Thoracic aorta (tissue), 2 donors: ENCODE measurements around the gene ZMYND15. TPM values are rescaled to one million over a fixed set of nuclear protein-coding genes. Genes with fewer than 3 reads are reported as not detected.
A peak's percentile ranks its signal among the peaks of the same experiment; 100 is the strongest.

ENCODE experiments used
- ATAC-seq: fragments of 150-250 bp; one replicate; pipeline ENCODE4 v1.8.0; 2017; ENCODE audit warnings: low read depth; ENCODE audit not compliant: insufficient number of reproducible peaks, low FRiP score
- DNase-seq: peaks from one replicate; pipeline ENCODE4 v3.0.0-alpha.2; 2020; ENCODE audit warnings: low spot score
- H3K27ac ChIP-seq, 2 donors: fragments of 200-600 bp; sonication (generic); 1 replicate in 1 of 2; 2 replicates in 1 of 2; pipeline ENCODE4 v1.5.1; 2016; ENCODE audit warnings: mild to moderate bottlenecking in 2 of 2, moderate library complexity in 2 of 2
- H3K27me3 ChIP-seq: fragments of 200-600 bp; sonication (generic); replicated peaks from 2 replicates; pipeline ENCODE4 v1.6.0; 2016; ENCODE audit warnings: mild to moderate bottlenecking; ENCODE audit not compliant: insufficient read depth
- H3K36me3 ChIP-seq: fragments of 200-600 bp; sonication (generic); one replicate; pipeline ENCODE4 v1.5.1; 2016
- H3K4me1 ChIP-seq, 2 donors: fragments of 200-600 bp; sonication (generic); 1 replicate in 1 of 2; 2 replicates in 1 of 2; pipeline versions ENCODE4 v1.5.1 to v1.6.0; 2016; ENCODE audit warnings: low read depth in 2 of 2, mild to moderate bottlenecking in 1 of 2; ENCODE audit not compliant: control insufficient read depth in 1 of 2
- H3K4me3 ChIP-seq: fragments of 200-600 bp; sonication (generic); 2 replicates; pipeline ENCODE4 v1.5.1; 2016; ENCODE audit warnings: mild to moderate bottlenecking
- H3K9me3 ChIP-seq: fragments of 200-600 bp; sonication (generic); 2 replicates; pipeline ENCODE4 v1.5.1; 2016
- CTCF ChIP-seq: fragments of 200-600 bp; sonication (generic); IDR thresholded peaks from one replicate; pipeline ENCODE4 v1.5.1; 2019; ENCODE audit warnings: antibody characterized with exemption
- total RNA-seq, 2 donors: library from RNA; depleted of rRNA; stranded (reverse); fragments of >200 nt; gene quantifications; one replicate each; pipeline versions ENCODE4 v1.1.0 to v1.2.3, GENCODE V29; 2016

The ZMYND15 gene
- total RNA-seq, 2 donors from 2014 or later, result 2.5 to 5.8 TPM

- no peaks in the 10 kb centered on the region for H3K27me3 ChIP-seq
- no peak overlapping the region for H3K27ac ChIP-seq
- no peak for ATAC-seq
- no peaks in the 10 kb centered on the region for H3K4me1 ChIP-seq
- H3K36me3 ChIP-seq, result no peaks in the 10 kb centered on the region
- no peaks in the 10 kb centered on the region for H3K9me3 ChIP-seq
- no peak for TF ChIP-seq CTCF
- no peak for DNase-seq
- H3K4me3 ChIP-seq, result no peak overlapping the region
Observed at GRCh38 chr17:4777969-4778760, 38.5 kb downstream of the ZMYND15 start.

GRCh38 chr17:4780325-4780955, 40.8 kb downstream of the ZMYND15 start:
- Histone ChIP-seq H3K27ac (no peak overlapping the region), H3K4me1 (peaks cover 3 to 4% of the 10 kb centered on the region in 2 donors), H3K27me3 (no peaks in the 10 kb centered on the region), H3K4me3 (no peak overlapping the region), H3K36me3 (no peaks in the 10 kb centered on the region), H3K9me3 (no peaks in the 10 kb centered on the region)
- DNase-seq (no peak), ATAC-seq (no peak)
- no peak for TF ChIP-seq CTCF

GRCh38 chr17:4782652-4783051, 43.0 kb downstream of the ZMYND15 start:
- peaks cover 15 to 25% of the 10 kb centered on the region in 2 donors for H3K4me1 ChIP-seq
- H3K4me3 ChIP-seq, result no peak overlapping the region
- H3K27ac ChIP-seq, result no peak overlapping the region
- H3K27me3 ChIP-seq, result no peaks in the 10 kb centered on the region
- no peak for TF ChIP-seq CTCF
- no peaks in the 10 kb centered on the region for H3K36me3 ChIP-seq
- no peaks in the 10 kb centered on the region for H3K9me3 ChIP-seq
- no peak for DNase-seq
- no peak for ATAC-seq

- Histone ChIP-seq H3K36me3 (no peaks in the 10 kb centered on the region), H3K27me3 (no peaks in the 10 kb centered on the region), H3K27ac (no peak overlapping the region), H3K4me1 (peaks cover 20 to 42% of the 10 kb centered on the region in 2 donors), H3K9me3 (no peaks in the 10 kb centered on the region), H3K4me3 (peak overlapping the region; percentile 62)
- no peak for DNase-seq
- no peak for ATAC-seq
- no peak for TF ChIP-seq CTCF
Observed at GRCh38 chr17:4785311-4786105, 45.9 kb downstream of the ZMYND15 start.

GRCh38 chr17:4786106-4786511, 46.5 kb downstream of the ZMYND15 start, which contains the start of gene VMO1:
Gene VMO1 (minus strand): TSS chr17:4786364. CDS start chr17:4786352, 12 bp downstream.
- Histone ChIP-seq H3K9me3 (no peaks in the 10 kb centered on the region), H3K36me3 (no peaks in the 10 kb centered on the region), H3K27me3 (no peaks in the 10 kb centered on the region), H3K27ac (no peak within 1 kb of the TSS), H3K4me3 (peak within 1 kb of the TSS; percentile 62), H3K4me1 (peaks cover 22 to 42% of the 10 kb centered on the region in 2 donors)
- no peak for TF ChIP-seq CTCF
- ATAC-seq (no peak), DNase-seq (no peak)
